Stimulated activated CD4-positive, alpha-beta T cell treated with anti-CD3 and anti-CD28 coated beads, Interleukin-2, amount 100 ng/mL, for 24 hours (primary cell): ENCODE data around the gene DEGS2.

ENCODE experiments used
- DNase-seq, 2 donors: peaks; one replicate each; pipeline ENCODE4 v3.0.0-alpha.2; 2020

The DEGS2 gene

GRCh38 chr14:100130521-100130920 is 28.9 kb downstream of the DEGS2 start:
- no peak for DNase-seq

- no peak for DNase-seq
Observed at GRCh38 chr14:100129161-100129589, 30.3 kb downstream of the DEGS2 start.

GRCh38 chr14:100128688-100129087 is 30.8 kb downstream of the DEGS2 start:
- no peak for DNase-seq

- DNase-seq: no peak
Observed at GRCh38 chr14:100127853-100128455, 31.5 kb downstream of the DEGS2 start.

- no peak for DNase-seq
Observed at GRCh38 chr14:100126401-100126800, 33.0 kb downstream of the DEGS2 start.

GRCh38 chr14:100124551-100125088 is 34.8 kb downstream of the DEGS2 start:
- DNase-seq: no peak

- DNase-seq: no peak
Observed at GRCh38 chr14:100123618-100124017, 35.8 kb downstream of the DEGS2 start.

- DNase-seq: no peak
Observed at GRCh38 chr14:100122481-100123223, 36.8 kb downstream of the DEGS2 start.

- DNase-seq: no peak
Observed at GRCh38 chr14:100121643-100122480, 37.6 kb downstream of the DEGS2 start.

GRCh38 chr14:100120522-100121269 is 38.7 kb downstream of the DEGS2 start:
- DNase-seq: no peak

- DNase-seq: no peak
Observed at GRCh38 chr14:100119251-100119650, 40.2 kb downstream of the DEGS2 start.

GRCh38 chr14:100118396-100119011 is 40.9 kb downstream of the DEGS2 start:
- no peak for DNase-seq

GRCh38 chr14:100117633-100118395 is 41.6 kb downstream of the DEGS2 start:
- DNase-seq: no peak

GRCh38 chr14:100117026-100117425 is 42.4 kb downstream of the DEGS2 start:
- no peak for DNase-seq

- DNase-seq: no peak
Observed at GRCh38 chr14:100116134-100116533, 43.3 kb downstream of the DEGS2 start.

- DNase-seq: no peak
Observed at GRCh38 chr14:100115726-100116125, 43.7 kb downstream of the DEGS2 start.

GRCh38 chr14:100115236-100115635 is 44.2 kb downstream of the DEGS2 start:
- no peak for DNase-seq

GRCh38 chr14:100114109-100114765 is 45.2 kb downstream of the DEGS2 start:
- DNase-seq: no peak

GRCh38 chr14:100111931-100112704 is 47.3 kb downstream of the DEGS2 start:
- no peak for DNase-seq

GRCh38 chr14:100110816-100111215 is 48.6 kb downstream of the DEGS2 start:
- DNase-seq: no peak
